Renal pelvis (tissue), 4 donors: ENCODE data around the gene KLRB1. TPM values are rescaled to one million over a fixed set of nuclear protein-coding genes. Genes with fewer than 3 reads are reported as not detected.
"Not testable (repeated sequence)": the region's sequence is repeated elsewhere in the genome, so short reads cannot be mapped to it uniquely, and the experiment has no call there.

Experiments used
- DNase-seq: peaks from one replicate; pipeline ENCODE4 v3.0.0-alpha.2; 2013
- polyA plus RNA-seq, 3 donors: library from polyadenylated mRNA; unstranded; fragments of 120-200 nt; gene quantifications; one replicate each; pipeline ENCODE4 v1.2.1, GENCODE V29; 2013; ENCODE audit not compliant: insufficient read length in 3 of 3

KLRB1 gene
- polyA plus RNA-seq, 3 donors: 4.4 to 6.4 (median 5.8) TPM

DNA sequence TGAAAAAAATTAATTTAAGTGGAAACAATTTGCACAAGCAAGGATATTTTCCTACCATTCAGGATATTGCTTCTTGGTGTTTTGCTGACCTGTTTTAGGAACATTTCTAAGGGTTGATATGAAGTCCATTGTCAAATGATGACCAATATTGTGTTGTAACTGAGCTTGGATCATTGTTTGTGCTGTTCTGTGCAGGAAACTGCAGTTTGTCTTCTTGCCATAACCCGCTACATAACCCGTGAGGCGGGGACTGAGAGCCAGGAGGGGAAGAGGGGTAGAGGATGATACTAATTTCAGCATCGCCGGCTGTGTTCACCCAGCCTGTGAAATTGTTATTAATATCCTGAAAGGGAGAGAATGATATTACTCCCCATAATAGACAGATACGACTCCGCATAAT lies 41.6 kb downstream of the KLRB1 start:
- not testable (repeated sequence) for DNase-seq

DNA sequence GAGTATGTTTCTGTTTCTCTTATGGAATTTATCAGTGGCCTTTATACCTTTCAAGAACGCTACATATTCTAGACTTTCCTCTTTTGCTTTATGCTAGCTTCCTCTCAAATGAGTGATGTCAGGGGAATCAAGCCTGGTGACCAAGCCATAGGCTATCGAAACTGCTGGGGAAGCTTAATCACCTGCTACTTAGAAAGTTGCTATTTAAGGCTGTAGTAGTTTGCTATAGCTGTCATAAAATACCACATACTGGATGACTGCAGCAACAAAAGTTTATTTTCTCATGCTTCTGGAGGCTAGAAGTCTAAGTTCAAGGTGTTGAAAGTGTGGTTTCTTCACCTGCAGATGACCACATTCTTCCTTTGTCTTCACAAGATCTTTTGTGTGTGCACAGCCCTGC lies 43.3 kb downstream of the KLRB1 start:
- DNase-seq: not testable (repeated sequence)

GRCh38 chr12:9562841-9563453 lies 44.8 kb downstream of the KLRB1 start:
- DNase-seq: not testable (repeated sequence)

DNA sequence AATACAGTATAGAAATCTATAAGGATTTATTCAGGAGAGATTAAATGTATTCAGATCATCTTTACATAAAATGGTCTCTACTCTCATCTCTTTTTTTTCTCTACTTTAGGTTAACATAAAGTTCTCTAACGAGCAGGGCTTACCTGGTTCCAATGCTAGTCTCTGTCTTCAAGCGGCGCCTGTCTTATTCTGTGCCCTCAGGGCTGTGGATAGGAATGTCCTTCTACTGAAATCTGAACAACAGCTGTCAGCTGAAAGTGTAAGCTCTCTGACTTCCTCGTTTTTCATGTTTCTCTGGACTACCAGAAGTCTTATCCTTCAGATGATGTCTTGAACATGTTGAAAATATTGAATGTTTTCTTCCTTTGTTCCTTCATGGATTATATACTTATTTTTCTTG lies 62.2 kb downstream of the KLRB1 start:
- not testable (repeated sequence) for DNase-seq

Other genes starting within 250 kb of the KLRB1 start
- 10 to 100 TPM; 11.5 to 29.8 (median 21.4) TPM for gene CLEC2D, start 61.8 kb upstream of the KLRB1 start, polyA plus RNA-seq
- gene CLECL1, start 125.2 kb upstream of the KLRB1 start, polyA plus RNA-seq: under 1 TPM in 2 of 3 donors, not detected in 1; 0.21 to 0.22 TPM
- 1 to 10 TPM; 1.3 to 1.7 (median 1.6) TPM for gene CD69, start 153.0 kb upstream of the KLRB1 start, polyA plus RNA-seq
- gene KLRF1, start 219.6 kb upstream of the KLRB1 start, polyA plus RNA-seq: 1 to 10 TPM in 1 of 3 donors, under 1 TPM in 2; 0.11 to 1.1 (median 0.84) TPM